GM20000 (cell line): ENCODE measurements around the gene TMED7.
"Not testable (repeated sequence)": the region's sequence is repeated elsewhere in the genome, so short reads cannot be mapped to it uniquely, and the experiment has no call there.

Source experiments
- DNase-seq: peaks from one replicate; pipeline ENCODE4 v3.0.0; 2012; ENCODE audit warnings: low spot score
- CTCF ChIP-seq: IDR thresholded peaks from 2 replicates; pipeline ENCODE4 v1.5.1; 2012; ENCODE audit warnings: mild to moderate bottlenecking, control low read depth; ENCODE audit errors: extremely low read depth, missing control alignments

TMED7 gene

GRCh38 chr5:115657125-115657880 is 31.5 kb upstream of the TMED7 start:
- no peak for TF ChIP-seq CTCF

GRCh38 chr5:115656404-115656803 is 30.6 kb upstream of the TMED7 start:
- TF ChIP-seq CTCF = no peak
- DNase-seq = no peak

More at GRCh38 chr5:115657125-115657880, 31.5 kb upstream of the TMED7 start:
- no peak for DNase-seq

GRCh38 chr5:115655994-115656393 is 30.2 kb upstream of the TMED7 start:
- no peak for DNase-seq
- TF ChIP-seq CTCF = no peak

- no peak for DNase-seq
- TF ChIP-seq CTCF = no peak
Observed at GRCh38 chr5:115649541-115649940, 23.7 kb upstream of the TMED7 start.

GRCh38 chr5:115648056-115648455 is 22.2 kb upstream of the TMED7 start:
- DNase-seq = no peak
- no peak for TF ChIP-seq CTCF

GRCh38 chr5:115645386-115645785 is 19.6 kb upstream of the TMED7 start:
- DNase-seq = not testable (repeated sequence)

GRCh38 chr5:115644046-115644445 is 18.2 kb upstream of the TMED7 start:
- DNase-seq = no peak
- no peak for TF ChIP-seq CTCF

GRCh38 chr5:115641948-115642347 is 16.1 kb upstream of the TMED7 start:
- TF ChIP-seq CTCF = no peak
- no peak for DNase-seq
